Smooth muscle cell (in vitro differentiated cells): ENCODE results near the gene FGF14. TPM values are rescaled to one million over a fixed set of nuclear protein-coding genes. Genes with fewer than 3 reads are reported as not detected.

Experiments used
- DNase-seq: peaks from one replicate; lab custom pipeline; 2025; ENCODE audit not compliant: unreplicated experiment; lab: John Stamatoyannopoulos, UW
- H2AFZ ChIP-seq: fragments of 200-600 bp; sonication (generic); 2 replicates; pipeline ENCODE4 v1.6.0; 2016; ENCODE audit warnings: antibody characterized with exemption, low read depth, mild to moderate bottlenecking
- H3F3A ChIP-seq: fragments of 200-600 bp; sonication (generic); 2 replicates; pipeline ENCODE4 v1.6.0; 2017; ENCODE audit warnings: antibody characterized with exemption, low read depth
- H3K27ac ChIP-seq: fragments of 200-600 bp; sonication (generic); 2 replicates; pipeline ENCODE4 v1.5.1; 2016; ENCODE audit warnings: low read depth, mild to moderate bottlenecking
- H3K27me3 ChIP-seq: fragments of 200-600 bp; sonication (generic); 2 replicates; pipeline ENCODE4 v1.6.1; 2016; ENCODE audit warnings: low read depth, mild to moderate bottlenecking
- H3K36me3 ChIP-seq: fragments of 200-600 bp; sonication (generic); 2 replicates; pipeline ENCODE4 v1.5.1; 2016; ENCODE audit warnings: low read depth
- H3K4me1 ChIP-seq: fragments of 200-600 bp; sonication (generic); 2 replicates; pipeline ENCODE4 v1.5.1; 2016; ENCODE audit warnings: low read depth
- H3K4me2 ChIP-seq: fragments of 200-600 bp; sonication (generic); 2 replicates; pipeline ENCODE4 v1.6.0; 2016; ENCODE audit warnings: mild to moderate bottlenecking
- H3K4me3 ChIP-seq: fragments of 200-600 bp; sonication (generic); 2 replicates; pipeline ENCODE4 v1.5.1; 2016; ENCODE audit warnings: mild to moderate bottlenecking
- H3K79me2 ChIP-seq: fragments of 200-600 bp; sonication (generic); 2 replicates; pipeline ENCODE4 v1.6.0; 2016; ENCODE audit warnings: low read depth, mild to moderate bottlenecking
- H3K9ac ChIP-seq: fragments of 200-600 bp; sonication (generic); 2 replicates; pipeline ENCODE4 v1.6.0; 2016; ENCODE audit warnings: low read depth
- H3K9me3 ChIP-seq: fragments of 200-600 bp; sonication (generic); replicated peaks from 2 replicates; pipeline ENCODE4 v1.5.1; 2016; ENCODE audit warnings: low read depth
- H4K20me1 ChIP-seq: fragments of 200-600 bp; sonication (generic); 2 replicates; pipeline ENCODE4 v1.6.0; 2016; ENCODE audit warnings: low read depth
- CTCF ChIP-seq: fragments of 200-600 bp; sonication (generic); IDR thresholded peaks from 2 replicates; pipeline ENCODE4 v1.5.1; 2017; ENCODE audit warnings: borderline replicate concordance, mild to moderate bottlenecking, antibody characterized with exemption; ENCODE audit not compliant: insufficient read depth, poor library complexity, severe bottlenecking
- WGBS: methylation state at CpG from one replicate; pipeline ENCODE4 v1.1.7; 2016; ENCODE audit warnings: low lambda C conversion rate; 5-methylcytosine and 5-hydroxymethylcytosine counted together
- polyA plus RNA-seq: library from polyadenylated mRNA; unstranded; fragments of >200 nt; fragmentation: Nextera tagmentation; extraction: Ambion mirVana; gene quantifications from 2 replicates; pipeline ENCODE4 v1.2.1, GENCODE V29; 2016
- total RNA-seq: library from RNA; depleted of rRNA; stranded (reverse); fragments of >200 nt; gene quantifications from 2 replicates; pipeline ENCODE4 v1.2.3, GENCODE V29; 2014

FGF14 gene
- total and polyA plus RNA-seq, 2 experiments from 2014 or later, result 0.23 TPM; not detected in 1

DNA sequence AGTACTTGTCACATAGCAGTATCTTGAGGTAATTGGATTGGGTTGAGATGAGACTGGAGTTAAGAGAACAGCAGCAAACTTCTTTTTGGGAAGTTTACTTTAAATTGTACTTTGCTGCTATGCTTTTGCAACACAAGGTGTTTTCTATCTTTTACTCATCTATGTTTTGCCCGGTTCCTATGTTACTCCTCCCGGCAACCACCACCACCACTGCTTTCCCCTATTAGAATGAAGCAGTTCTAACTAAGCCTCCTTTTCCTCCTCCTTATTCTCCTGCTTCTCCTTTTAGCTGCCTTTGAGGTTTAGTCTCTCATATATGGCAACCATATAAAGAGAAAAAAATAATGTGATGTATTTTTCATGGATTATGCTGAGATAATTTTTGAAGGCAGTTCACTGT is 715.8 kb downstream of the FGF14 start:
- H3K4me2 ChIP-seq, result no peak overlapping the region

GRCh38 chr13:101681834-101682233 is 720.0 kb downstream of the FGF14 start:
- H3K9ac ChIP-seq, result no peak overlapping the region
- no peaks in the 10 kb centered on the region for H3K9me3 ChIP-seq
- H3K4me3 ChIP-seq, result no peak overlapping the region
- H2AFZ ChIP-seq, result no peak overlapping the region
- no peaks in the 10 kb centered on the region for H3K27me3 ChIP-seq
- no peaks in the 10 kb centered on the region for H3K36me3 ChIP-seq
- H4K20me1 ChIP-seq, result no peaks in the 10 kb centered on the region
- DNase-seq, result no peak
- no peak for TF ChIP-seq CTCF
- no peak overlapping the region for H3K27ac ChIP-seq
- H3K79me2 ChIP-seq, result no peaks in the 10 kb centered on the region
- H3F3A ChIP-seq, result no peaks in the 10 kb centered on the region
- no peaks in the 10 kb centered on the region for H3K4me1 ChIP-seq
- H3K4me2 ChIP-seq, result no peak overlapping the region

More for the DNA sequence above, 715.8 kb downstream of the FGF14 start:
- no peak for TF ChIP-seq CTCF
- Histone ChIP-seq H3K9me3 (no peaks in the 10 kb centered on the region), H3F3A (no peaks in the 10 kb centered on the region), H3K27ac (no peak overlapping the region), H3K4me3 (no peak overlapping the region), H4K20me1 (no peaks in the 10 kb centered on the region), H3K4me1 (no peaks in the 10 kb centered on the region), H3K36me3 (no peaks in the 10 kb centered on the region), H3K9ac (no peak overlapping the region), H2AFZ (no peak overlapping the region), H3K27me3 (no peaks in the 10 kb centered on the region), H3K79me2 (no peaks in the 10 kb centered on the region)
- WGBS, result 98% methylated on average over 2 of the region's 2 CpGs
- no peak for DNase-seq

DNA sequence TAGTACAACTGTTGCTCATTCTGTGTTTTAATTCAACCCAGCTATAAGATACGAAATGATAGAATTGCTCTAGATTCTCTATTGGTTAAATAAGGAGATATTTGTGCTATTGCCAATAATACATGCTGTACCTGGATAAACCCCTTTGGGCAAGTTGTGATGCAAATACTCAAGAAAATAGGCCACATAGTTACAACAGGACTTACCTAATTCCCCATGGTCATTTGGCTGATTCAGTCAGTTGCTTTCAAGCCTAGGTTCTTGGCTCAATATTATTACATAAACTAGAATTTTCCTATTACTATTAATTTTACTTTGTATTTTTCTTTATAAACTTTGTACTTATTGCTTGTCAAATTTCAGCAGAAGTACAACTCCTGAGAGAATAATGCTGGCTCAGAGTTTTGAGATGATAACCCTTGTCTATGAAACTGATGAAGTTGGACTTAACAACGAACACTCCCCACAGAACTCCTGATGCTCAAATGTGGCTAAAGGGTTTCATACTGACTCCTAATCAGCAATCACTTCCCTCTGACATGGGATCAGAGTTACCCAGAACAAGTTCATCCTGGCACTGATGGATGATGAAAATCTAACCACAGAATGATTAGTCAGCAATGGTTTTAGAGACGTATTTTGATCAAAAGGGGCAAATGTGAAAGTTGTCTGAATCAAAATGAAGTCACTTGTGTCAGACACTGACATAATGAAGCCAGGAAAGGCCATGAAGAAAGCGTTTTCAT is 728.3 kb downstream of the FGF14 start:
- no peaks in the 10 kb centered on the region for H3K9me3 ChIP-seq
- no peak for DNase-seq
- no peaks in the 10 kb centered on the region for H4K20me1 ChIP-seq
- no peak for TF ChIP-seq CTCF
- H3F3A ChIP-seq, result no peaks in the 10 kb centered on the region
- H3K27me3 ChIP-seq, result no peaks in the 10 kb centered on the region
- no peak overlapping the region for H3K4me3 ChIP-seq
- no peaks in the 10 kb centered on the region for H3K36me3 ChIP-seq
- 92% methylated on average over 4 of the region's 4 CpGs for WGBS
- H3K4me2 ChIP-seq, result no peak overlapping the region
- no peak overlapping the region for H3K9ac ChIP-seq
- no peak overlapping the region for H2AFZ ChIP-seq
- H3K4me1 ChIP-seq, result no peaks in the 10 kb centered on the region
- no peaks in the 10 kb centered on the region for H3K79me2 ChIP-seq
- H3K27ac ChIP-seq, result no peak overlapping the region

DNA sequence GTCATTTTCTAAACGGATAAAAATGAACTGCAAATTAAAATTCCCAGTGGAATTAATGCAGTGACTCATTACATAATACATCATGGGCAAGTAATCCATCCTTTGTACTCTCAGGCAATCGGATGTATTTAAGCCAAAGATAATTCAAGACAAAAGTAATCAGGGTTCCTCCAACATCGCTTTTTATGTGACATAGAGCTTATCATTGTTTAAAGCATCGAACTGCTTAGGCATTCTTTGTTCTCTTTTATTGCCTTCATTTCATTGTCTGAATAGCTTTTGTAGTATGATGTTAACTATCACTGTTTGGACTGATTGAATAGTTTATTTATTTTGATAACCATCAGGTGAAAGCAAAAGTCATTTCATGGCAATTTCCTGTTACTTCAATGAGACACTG is 740.0 kb downstream of the FGF14 start:
- Histone ChIP-seq H3K36me3 (no peaks in the 10 kb centered on the region), H3K4me2 (no peak overlapping the region), H3K27ac (no peak overlapping the region), H3K27me3 (no peaks in the 10 kb centered on the region), H4K20me1 (no peaks in the 10 kb centered on the region), H3K4me1 (no peaks in the 10 kb centered on the region), H3K9me3 (no peaks in the 10 kb centered on the region), H3F3A (no peaks in the 10 kb centered on the region), H3K79me2 (no peaks in the 10 kb centered on the region), H2AFZ (no peak overlapping the region), H3K4me3 (no peak overlapping the region), H3K9ac (no peak overlapping the region)
- no peak for TF ChIP-seq CTCF
- no peak for DNase-seq
- 80% methylated on average over 4 of the region's 4 CpGs for WGBS
